ENCODE measurements around the gene NPBWR2.

NPBWR2 gene

GRCh38 chr20:64071341-64072332, 35.7 kb downstream of the NPBWR2 start:
- TF ChIP-seq CTCF (conservative IDR thresholded peaks at IDR 0.05; ENCODE audit: low read depth, low read length): no peak
- no peak overlapping the region for H3K4me3 ChIP-seq (ENCODE audit: low read depth, low read length)
- DNase-seq (ENCODE audit: low read depth): no peak

- H3K4me3 ChIP-seq (ENCODE audit: low read depth, low read length): no peak overlapping the region
- TF ChIP-seq CTCF (conservative IDR thresholded peaks at IDR 0.05; ENCODE audit: low read depth, low read length): no peak
- no peak for DNase-seq (ENCODE audit: low read depth)
These were observed 36.9 kb downstream of the NPBWR2 start for GRCh38 chr20:64070244-64070993.

GRCh38 chr20:64069614-64070243, 37.6 kb downstream of the NPBWR2 start:
- peak; percentile 35 for DNase-seq (ENCODE audit: low read depth)
- no peak overlapping the region for H3K4me3 ChIP-seq (ENCODE audit: low read depth, low read length)
- TF ChIP-seq CTCF (conservative IDR thresholded peaks at IDR 0.05; ENCODE audit: low read depth, low read length): peak; percentile 73

- DNase-seq (ENCODE audit: low read depth): no peak
- no peak overlapping the region for H3K4me3 ChIP-seq (ENCODE audit: low read depth, low read length)
- TF ChIP-seq CTCF (conservative IDR thresholded peaks at IDR 0.05; ENCODE audit: low read depth, low read length): no peak
These were observed 38.2 kb downstream of the NPBWR2 start for GRCh38 chr20:64069209-64069613.

- H3K4me3 ChIP-seq (ENCODE audit: low read depth, low read length): no peak overlapping the region
- no peak for TF ChIP-seq CTCF (conservative IDR thresholded peaks at IDR 0.05; ENCODE audit: low read depth, low read length)
- no peak for DNase-seq (ENCODE audit: low read depth)
These were observed 38.8 kb downstream of the NPBWR2 start for GRCh38 chr20:64068386-64069208.

GRCh38 chr20:64067733-64068307, 39.5 kb downstream of the NPBWR2 start:
- DNase-seq (ENCODE audit: low read depth): no peak
- H3K4me3 ChIP-seq (ENCODE audit: low read depth, low read length): no peak overlapping the region
- TF ChIP-seq CTCF (conservative IDR thresholded peaks at IDR 0.05; ENCODE audit: low read depth, low read length): no peak

Data from choroid plexus epithelial cell (primary cell).